ENCODE results near the gene LCORL. TPM values are rescaled to one million over a fixed set of nuclear protein-coding genes. Genes with fewer than 3 reads are reported as not detected.

The LCORL gene
- total RNA-seq, 1 donor from 2014 or later, result 1.4 TPM

DNA sequence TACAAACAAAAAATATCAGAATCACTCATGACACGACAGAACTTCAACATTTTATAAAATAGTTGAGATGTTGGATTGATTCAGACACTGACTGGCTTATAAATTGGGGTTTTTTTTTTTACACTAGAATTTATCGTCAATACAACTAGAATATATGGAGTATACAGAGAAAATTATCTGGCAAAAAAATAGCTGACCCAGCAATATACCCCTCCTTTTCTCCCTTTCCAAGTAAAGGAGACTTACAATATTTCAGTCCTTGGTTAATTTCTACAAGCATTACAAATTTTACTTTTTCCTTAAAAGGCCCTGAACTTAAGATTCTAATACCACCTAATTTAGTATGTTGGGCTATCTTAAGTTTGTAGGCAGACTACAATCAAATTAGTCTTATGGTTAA is 76.3 kb downstream of the LCORL start:
- Histone ChIP-seq H3K36me3 (no peaks in the 10 kb centered on the region), H3K27ac (no peak overlapping the region), H3K4me1 (no peaks in the 10 kb centered on the region), H3K9me3 (no peaks in the 10 kb centered on the region), H3K27me3 (no peaks in the 10 kb centered on the region), H3K4me3 (no peak overlapping the region)
- intact Hi-C loops (cut with DNase I), result no loop called here
- no peak for DNase-seq (ENCODE audit: low spot score in 2 of 2)
- TF ChIP-seq CTCF (IDR thresholded peaks at IDR 0.05), result no peak

DNA sequence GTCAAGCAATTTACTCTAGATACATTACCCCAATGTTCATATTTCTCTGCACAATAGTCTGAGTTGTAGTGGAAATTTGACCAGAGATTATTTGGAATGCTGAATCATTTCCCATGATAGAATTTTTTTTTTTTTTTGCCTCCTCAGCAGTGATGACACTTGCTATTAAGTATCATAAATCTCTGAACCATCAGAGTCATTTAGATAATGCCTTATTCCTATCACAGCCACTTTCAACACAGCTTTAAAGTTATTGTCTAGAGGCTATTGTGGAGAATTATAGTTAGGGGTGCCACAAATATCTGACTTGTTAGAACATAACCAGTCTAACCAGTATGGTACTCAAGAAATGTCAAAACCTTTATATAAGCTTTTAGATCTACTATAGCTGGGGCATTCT is 79.8 kb downstream of the LCORL start:
- no peak overlapping the region for H3K4me3 ChIP-seq
- no peaks in the 10 kb centered on the region for H3K4me1 ChIP-seq
- TF ChIP-seq CTCF (IDR thresholded peaks at IDR 0.05), result no peak
- H3K27ac ChIP-seq, result no peak overlapping the region
- intact Hi-C loops (cut with DNase I), result no loop called here
- DNase-seq (ENCODE audit: low spot score in 2 of 2), result no peak
- H3K36me3 ChIP-seq, result no peaks in the 10 kb centered on the region
- H3K9me3 ChIP-seq, result no peaks in the 10 kb centered on the region
- no peaks in the 10 kb centered on the region for H3K27me3 ChIP-seq

DNA sequence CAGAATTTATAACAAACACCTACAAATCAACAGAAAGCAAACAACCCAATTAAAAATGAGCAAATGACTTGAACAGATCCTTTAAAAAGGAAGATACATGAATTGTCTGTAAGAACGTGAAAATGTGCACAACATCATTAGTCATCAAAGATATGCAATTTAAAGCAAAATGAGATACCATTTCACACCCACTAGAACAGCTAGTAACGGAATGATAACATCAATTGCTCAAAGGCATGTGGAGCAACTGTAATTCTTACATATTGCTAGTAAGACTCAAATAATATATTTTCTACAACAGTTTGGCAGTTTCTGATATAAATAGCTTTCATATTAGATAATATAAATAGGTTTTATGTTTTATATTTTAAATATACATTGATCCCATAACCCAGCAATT is 82.5 kb downstream of the LCORL start:
- H3K9me3 ChIP-seq, result no peaks in the 10 kb centered on the region

DNA sequence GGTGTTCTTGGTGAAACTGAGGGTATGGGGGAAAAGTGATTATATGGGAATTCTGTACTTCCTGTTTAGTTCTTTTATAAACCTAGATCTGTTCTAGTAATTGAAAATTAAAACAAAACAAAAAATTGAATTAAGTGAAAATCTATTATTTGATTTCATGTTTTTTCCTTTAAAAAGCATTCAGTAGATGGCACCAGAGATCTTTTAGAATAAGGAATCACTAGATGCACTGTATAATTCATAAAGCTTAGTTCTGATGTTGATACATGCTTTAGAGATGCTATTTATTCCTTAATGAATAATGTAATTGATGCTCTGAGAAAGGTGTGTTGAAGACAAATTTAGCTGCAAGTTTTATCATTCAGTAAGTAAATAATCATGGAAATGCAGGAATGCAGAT is 87.3 kb downstream of the LCORL start:
- Histone ChIP-seq H3K27me3 (no peaks in the 10 kb centered on the region), H3K4me1 (no peaks in the 10 kb centered on the region), H3K9me3 (peaks cover 0 to 17% of the 10 kb centered on the region in 2 donors), H3K4me3 (no peak overlapping the region), H3K27ac (no peak overlapping the region), H3K36me3 (no peaks in the 10 kb centered on the region)
- DNase-seq (ENCODE audit: low spot score in 2 of 2), result no peak
- no peak for TF ChIP-seq CTCF (IDR thresholded peaks at IDR 0.05)
- intact Hi-C loops (cut with DNase I), result no loop called here

More for the DNA sequence above, 82.5 kb downstream of the LCORL start:
- no peaks in the 10 kb centered on the region for H3K4me1 ChIP-seq
- no peak overlapping the region for H3K4me3 ChIP-seq
- intact Hi-C loops (cut with DNase I), result no loop called here
- no peak overlapping the region for H3K27ac ChIP-seq
- no peaks in the 10 kb centered on the region for H3K27me3 ChIP-seq
- no peak for TF ChIP-seq CTCF (IDR thresholded peaks at IDR 0.05)
- DNase-seq (ENCODE audit: low spot score in 2 of 2), result no peak
- H3K36me3 ChIP-seq, result no peaks in the 10 kb centered on the region

DNA sequence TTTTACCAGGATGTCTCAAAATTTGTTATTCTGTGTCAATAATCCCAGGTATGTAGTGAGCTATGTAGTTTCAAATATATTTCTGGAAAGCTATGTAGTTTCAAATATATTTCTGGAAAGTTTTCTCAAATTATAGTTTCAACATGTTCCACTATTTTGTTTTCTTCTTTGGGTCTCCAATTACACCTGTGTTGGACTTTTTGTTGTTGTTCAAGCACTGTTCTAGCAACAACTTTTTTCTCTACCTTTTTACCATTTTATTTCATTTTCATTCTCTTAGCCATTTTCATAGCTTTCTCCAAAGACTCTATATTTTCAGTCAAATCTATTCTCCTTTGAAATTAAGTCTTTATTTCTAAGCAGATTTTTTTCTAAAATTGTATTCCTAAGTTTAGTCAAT is 88.4 kb downstream of the LCORL start:
- no peak overlapping the region for H3K4me3 ChIP-seq
- no peak overlapping the region for H3K27ac ChIP-seq
- no peaks in the 10 kb centered on the region for H3K36me3 ChIP-seq
- no peak for TF ChIP-seq CTCF (IDR thresholded peaks at IDR 0.05)
- no peak for DNase-seq (ENCODE audit: low spot score in 2 of 2)
- H3K27me3 ChIP-seq, result no peaks in the 10 kb centered on the region
- intact Hi-C loops (cut with DNase I), result no loop called here
- H3K9me3 ChIP-seq, result peaks cover 0 to 17% of the 10 kb centered on the region in 2 donors
- H3K4me1 ChIP-seq, result no peaks in the 10 kb centered on the region

GRCh38 chr4:17932041-17932440 is 89.5 kb downstream of the LCORL start:
- H3K9me3 ChIP-seq, result peaks cover 0 to 17% of the 10 kb centered on the region in 2 donors
- H3K36me3 ChIP-seq, result no peaks in the 10 kb centered on the region
- intact Hi-C loops (cut with DNase I), result no loop called here
- no peak overlapping the region for H3K27ac ChIP-seq
- no peaks in the 10 kb centered on the region for H3K4me1 ChIP-seq
- H3K27me3 ChIP-seq, result no peaks in the 10 kb centered on the region
- H3K4me3 ChIP-seq, result no peak overlapping the region
- no peak for TF ChIP-seq CTCF (IDR thresholded peaks at IDR 0.05)
- no peak for DNase-seq (ENCODE audit: low spot score in 2 of 2)
